MG63 (cell line): ENCODE data around the gene ACBD6. TPM values are rescaled to one million over a fixed set of nuclear protein-coding genes. Genes with fewer than 3 reads are reported as not detected.

ENCODE experiments used
- DNase-seq: peaks from one replicate; pipeline ENCODE4 v3.0.0-alpha.2; 2020
- H3K27me3 ChIP-seq: fragments of 250-450 bp; sonication (Bioruptor Pico); 2 replicates; pipeline ENCODE4 v1.5.1; 2020; ENCODE audit warnings: mild to moderate bottlenecking, moderate library complexity
- H3K36me3 ChIP-seq: fragments of 250-450 bp; sonication (Bioruptor Pico); 2 replicates; pipeline ENCODE4 v1.5.1; 2020; ENCODE audit warnings: mild to moderate bottlenecking, moderate library complexity
- H3K4me3 ChIP-seq: fragments of 250-450 bp; sonication (Bioruptor Pico); 2 replicates; pipeline ENCODE4 v1.5.1; 2020; ENCODE audit warnings: mild to moderate bottlenecking, moderate library complexity
- H3K9me3 ChIP-seq: fragments of 250-450 bp; sonication (Bioruptor Pico); 2 replicates; pipeline ENCODE4 v1.5.1; 2020; ENCODE audit warnings: mild to moderate bottlenecking, moderate library complexity
- total RNA-seq: library from RNA; depleted of rRNA; stranded (reverse); fragments of >200 nt; shearing (Covaris generic); gene quantifications from 2 replicates; pipeline ENCODE4 v1.2.3, GENCODE V29; 2014; ENCODE audit warnings: low replicate concordance; rRNA removed

ACBD6 gene
- total RNA-seq, 1 experiment from 2014 or later: 65.9 TPM

- no peaks in the 10 kb centered on the region for H3K9me3 ChIP-seq
- peaks cover 33% of the 10 kb centered on the region for H3K27me3 ChIP-seq
- DNase-seq: peak; percentile 41
- no peak overlapping the region for H3K4me3 ChIP-seq
- H3K36me3 ChIP-seq: no peaks in the 10 kb centered on the region
These were observed 258.7 kb downstream of the ACBD6 start for GRCh38 chr1:180243517-180244221.

- no peaks in the 10 kb centered on the region for H3K9me3 ChIP-seq
- no peak for DNase-seq
- peaks cover 50% of the 10 kb centered on the region for H3K27me3 ChIP-seq
- H3K4me3 ChIP-seq: no peak overlapping the region
- H3K36me3 ChIP-seq: no peaks in the 10 kb centered on the region
These were observed 260.4 kb downstream of the ACBD6 start for GRCh38 chr1:180241716-180242544.

GRCh38 chr1:180239145-180240096 is 263.0 kb downstream of the ACBD6 start:
- H3K27me3 ChIP-seq: peaks cover 75% of the 10 kb centered on the region
- H3K9me3 ChIP-seq: no peaks in the 10 kb centered on the region
- no peak for DNase-seq
- H3K4me3 ChIP-seq: no peak overlapping the region
- no peaks in the 10 kb centered on the region for H3K36me3 ChIP-seq

GRCh38 chr1:180238675-180239074 is 263.7 kb downstream of the ACBD6 start:
- peaks cover 81% of the 10 kb centered on the region for H3K27me3 ChIP-seq
- no peaks in the 10 kb centered on the region for H3K36me3 ChIP-seq
- H3K9me3 ChIP-seq: no peaks in the 10 kb centered on the region
- DNase-seq: no peak
- no peak overlapping the region for H3K4me3 ChIP-seq

Other genes with a start within 250 kb of the ACBD6 start
- not detected in 2 replicates for gene OVAAL, start 56.4 kb upstream of the ACBD6 start, total RNA-seq
- 12.8 and 15.4 TPM in 2 replicates for gene XPR1, start 129.4 kb upstream of the ACBD6 start, total RNA-seq